HepG2 (cell line): Measurements from ENCODE around the gene LMTK2. TPM values are rescaled to one million over a fixed set of nuclear protein-coding genes. Genes with fewer than 3 reads are reported as not detected.

Experiments used
- ATAC-seq: fragments of 200-7000 bp; cut with Tn5 transposase; 3 replicates; pipeline ENCODE4 v1.9.1; 2020; ENCODE audit warnings: mild to moderate bottlenecking, moderate library complexity
- BruUV-seq: library from RNA; stranded (reverse); fragments of 400-500 nt; replicated peaks from 2 replicates; lab custom pipeline; 2021; lab: Mats Ljungman, UMichigan
- CTCF ChIA-PET: fragments of 300-600 bp; formaldehyde crosslinking; extraction: SDS; loops from one replicate; lab custom pipeline; 2021; ENCODE audit warnings: low total read pairs, inconsistent platforms, low intra/inter-chr PET ratio; lab: Yijun Ruan, JAX
- POLR2A ChIA-PET: fragments of 350-600 bp; sonication (Branson Sonifier 250); formaldehyde crosslinking; loops from one replicate; lab custom pipeline; 2020; ENCODE audit warnings: antibody characterized with exemption, inconsistent platforms; lab: Yijun Ruan, JAX
- DNase-seq: peaks from one replicate; pipeline ENCODE4 v3.0.0-alpha.2; 2015; ENCODE audit warnings: low spot score
- FAIRE-seq: peaks from 3 replicates; lab custom pipeline; 2011; peaks lifted over from hg19 to GRCh38; lab: Jason Lieb, UNC
- H2AFZ ChIP-seq: one replicate; pipeline ENCODE4 v1.6.1; 2011; ENCODE audit warnings: low read length, inconsistent platforms
- H3K27ac ChIP-seq: fragments of 300-600 bp; 3 replicates; pipeline ENCODE4 v1.8.0; 2011; ENCODE audit warnings: mixed run types, mild to moderate bottlenecking, mixed read lengths, low read length, inconsistent platforms; ENCODE audit not compliant: insufficient read depth; ENCODE audit errors: extremely low read length
- H3K27me3 ChIP-seq, 2 experiments: fragments of 200-600 bp in 1 of 2; 2 replicates in 1 of 2; 3 replicates in 1 of 2; pipeline versions ENCODE4 v1.6.0 to v1.8.0; 2011; ENCODE audit warnings: low read length in 2 of 2, mild to moderate bottlenecking in 2 of 2, moderate library complexity in 2 of 2, inconsistent platforms in 1 of 2; ENCODE audit not compliant: insufficient read depth in 2 of 2, control insufficient read depth in 1 of 2
- H3K36me3 ChIP-seq, 2 experiments: fragments of 200-600 bp in 1 of 2; replicated peaks in 1 of 2; 2 replicates in 1 of 2; 3 replicates in 1 of 2; pipeline versions ENCODE4 v1.5.1 to v1.8.0; 2011; ENCODE audit warnings: low read length in 2 of 2, inconsistent platforms in 1 of 2; ENCODE audit not compliant: insufficient read depth in 2 of 2, control insufficient read depth in 1 of 2
- H3K4me1 ChIP-seq: 2 replicates; pipeline ENCODE4 v1.5.1; 2012; ENCODE audit warnings: low read length, inconsistent platforms; ENCODE audit not compliant: insufficient read depth
- H3K4me2 ChIP-seq: 2 replicates; pipeline ENCODE4 v1.6.0; 2011; ENCODE audit warnings: low read depth, low read length, inconsistent platforms
- H3K4me3 ChIP-seq, 3 experiments: fragments of 200-600 bp in 1 of 3; sonication (generic), shearing (Covaris generic) in 1 of 3; replicated peaks in 1 of 3; 2 replicates each; pipeline ENCODE4 v1.5.1; 2011 to 2016; ENCODE audit warnings: low read length in 3 of 3, inconsistent platforms in 2 of 3, low read depth in 2 of 3, mild to moderate bottlenecking in 2 of 3, control low read depth in 1 of 3, mixed read lengths in 1 of 3; ENCODE audit not compliant: insufficient read depth in 1 of 3
- H3K79me2 ChIP-seq: one replicate; pipeline ENCODE4 v1.6.1; 2011; ENCODE audit warnings: low read length, inconsistent platforms; ENCODE audit not compliant: insufficient read depth
- H3K9ac ChIP-seq: 2 replicates; pipeline ENCODE4 v1.6.0; 2011; ENCODE audit warnings: mild to moderate bottlenecking, low read depth, low read length, inconsistent platforms; ENCODE audit not compliant: insufficient read depth
- H3K9me3 ChIP-seq: 2 replicates; pipeline ENCODE4 v1.5.1; 2012; ENCODE audit warnings: mild to moderate bottlenecking, low read length
- H4K20me1 ChIP-seq: 2 replicates; pipeline ENCODE4 v1.6.0; 2011; ENCODE audit warnings: inconsistent platforms, mild to moderate bottlenecking, low read length, moderate library complexity; ENCODE audit not compliant: insufficient read depth
- CBX1 ChIP-seq: IDR thresholded peaks from one replicate; pipeline ENCODE4 v1.6.1; 2016; ENCODE audit warnings: antibody characterized with exemption, low read depth
- EP300 ChIP-seq, 3 experiments: sonication (generic) in 1 of 3; formaldehyde crosslinking in 1 of 3; IDR thresholded peaks; 2 replicates each; pipeline versions ENCODE4 v1.5.1 to v1.6.1; 2011 to 2020; ENCODE audit warnings: low read depth in 2 of 3, low read length in 2 of 3, borderline replicate concordance in 1 of 3, improper control_type of control experiment in 1 of 3, mild to moderate bottlenecking in 1 of 3, missing genetic modification reagents in 1 of 3, moderate library complexity in 1 of 3
- HMGA1 ChIP-seq: sonication (generic); formaldehyde crosslinking; conservative IDR thresholded peaks from 2 replicates; pipeline ENCODE4 v1.4.0; 2020; ENCODE audit warnings: missing genetic modification reagents
- HNF4G ChIP-seq, 2 experiments: sonication (generic) in 1 of 2; formaldehyde crosslinking in 1 of 2; IDR thresholded peaks; 2 replicates each; pipeline versions ENCODE4 v1.4.0 to v1.6.1; 2011 to 2020; ENCODE audit warnings: borderline replicate concordance in 2 of 2, low read depth in 2 of 2, mild to moderate bottlenecking in 2 of 2, low read length in 1 of 2, missing genetic modification reagents in 1 of 2, moderate library complexity in 1 of 2
- HNRNPUL1 ChIP-seq: fragments of 200-400 bp; formaldehyde crosslinking; IDR thresholded peaks from 2 replicates; pipeline ENCODE4 v1.6.1; 2017; ENCODE audit warnings: low read depth, mild to moderate bottlenecking, low read length, moderate library complexity
- KAT7 ChIP-seq: IDR thresholded peaks from 2 replicates; pipeline ENCODE4 v1.6.1; 2018; ENCODE audit warnings: borderline replicate concordance, missing compliant biosample characterization
- NFIB ChIP-seq: sonication (generic); formaldehyde crosslinking; IDR thresholded peaks from 2 replicates; pipeline ENCODE4 v1.9.0; 2021; ENCODE audit warnings: missing genetic modification reagents, mild to moderate bottlenecking, borderline replicate concordance
- PAXIP1 ChIP-seq: sonication (generic); formaldehyde crosslinking; conservative IDR thresholded peaks from 2 replicates; pipeline ENCODE4 v1.4.0; 2020; ENCODE audit warnings: mild to moderate bottlenecking, missing genetic modification reagents, moderate library complexity
- PHF5A ChIP-seq: IDR thresholded peaks from one replicate; pipeline ENCODE4 v1.6.1; 2018; ENCODE audit warnings: low read depth, missing genetic modification reagents; ENCODE audit not compliant: unreplicated experiment
- ZNF275 ChIP-seq: sonication (generic); formaldehyde crosslinking; IDR thresholded peaks from 2 replicates; pipeline ENCODE4 v1.8.0; 2022; ENCODE audit warnings: missing genetic modification reagents, mild to moderate bottlenecking, inconsistent platforms, borderline replicate concordance
- ZNF414 ChIP-seq: sonication (generic); formaldehyde crosslinking; IDR thresholded peaks from 2 replicates; pipeline ENCODE4 v1.5.0; 2020; ENCODE audit warnings: missing genetic modification reagents
- ZNF691 ChIP-seq: sonication (generic); formaldehyde crosslinking; IDR thresholded peaks from 2 replicates; pipeline ENCODE4 v1.4.0; 2020; ENCODE audit warnings: missing genetic modification reagents, low read depth, mild to moderate bottlenecking, borderline replicate concordance
- ZNF75D ChIP-seq: sonication (generic); formaldehyde crosslinking; IDR thresholded peaks from 2 replicates; pipeline ENCODE4 v1.8.1; 2023; ENCODE audit warnings: missing genetic modification reagents, mild to moderate bottlenecking, borderline replicate concordance
- ZNF792 ChIP-seq: IDR thresholded peaks from 2 replicates; pipeline ENCODE4 v1.6.1; 2016
- ZNF879 ChIP-seq: sonication (generic); formaldehyde crosslinking; IDR thresholded peaks from 2 replicates; pipeline ENCODE4 v1.8.1; 2023; ENCODE audit warnings: missing genetic modification reagents
- ZSCAN20 ChIP-seq: sonication (generic); formaldehyde crosslinking; IDR thresholded peaks from 2 replicates; pipeline ENCODE4 v1.4.0; 2020; ENCODE audit warnings: missing genetic modification reagents, mild to moderate bottlenecking, borderline replicate concordance
- WGBS: methylation state at CpG from one replicate; pipeline ENCODE4 v1.1.6; 2017; ENCODE audit warnings: low lambda C conversion rate; 5-methylcytosine and 5-hydroxymethylcytosine counted together
- in situ Hi-C: cut with HindIII; loops from 2 replicates; pipeline ENCODE4 v1.10.0; 2017; ENCODE audit warnings: low pct_unique_long_range_greater_than_20kb; ENCODE audit not compliant: extremely low pct_ligation_motif_present
- intact Hi-C: fragments of 100-400 bp; cut with micrococcal nuclease; formaldehyde crosslinking; loops from one replicate; pipeline ENCODE4 v1.10.0; 2022; ENCODE audit not compliant: unreplicated experiment
- polyA plus RNA-seq, 8 experiments: library from polyadenylated mRNA; depleted of rRNA in 3 of 8; stranded (reverse) in 7 of 8; unstranded in 1 of 8; fragments of >200 nt; fragmentation: Illumina TruSeq in 4 of 8; extraction: Trizol in 4 of 8; gene quantifications; 2 replicates each; pipeline versions ENCODE4 v1.2.1 to v1.2.3, GENCODE V29; 2011 to 2016; ENCODE audit warnings: low read depth in 4 of 8, missing spikeins in 1 of 8, mixed read lengths in 1 of 8; ENCODE audit not compliant: insufficient read depth in 1 of 8
- total RNA-seq, 5 experiments: library from RNA; depleted of rRNA; stranded (reverse); fragments of >200 nt; fragmentation: Illumina TruSeq; extraction: Trizol; gene quantifications; 2 replicates each; pipeline ENCODE4 v1.2.3, GENCODE V29; 2016; ENCODE audit warnings: low read depth in 1 of 5

The LMTK2 gene
- total and polyA plus RNA-seq, 2 of the 13 experiments (the other 11 are each of a cell fraction or from before 2014, with no cell fraction given) = 9.5 to 11.7 TPM

- POLR2A ChIA-PET = interaction anchor here (2.4 to 6.5 kb wide), 4 partner anchors 16 to 28 kb away, joined by 10 to 54 read pairs (median 26); partner anchors contain the start of gene LMTK2
- peak overlapping the region in 2 of 3 experiments; percentile 37 to 43; a peak in 3 of 6 replicates for H3K4me3 ChIP-seq
- peak overlapping the region; percentile 74 for H3K9ac ChIP-seq
- BruUV-seq = no TSS peak
- no peaks in the 10 kb centered on the region for H3K27me3 ChIP-seq
- H3K4me2 ChIP-seq = peak overlapping the region; percentile 86
- ATAC-seq = peak; percentile 53
- peaks cover 77% of the 10 kb centered on the region for H3K79me2 ChIP-seq
- intact Hi-C loops = no loop called here
- peak; percentile 77 for FAIRE-seq
- in situ Hi-C loops = no loop called here
- H3K4me1 ChIP-seq = peaks cover 84% of the 10 kb centered on the region
- H3K27ac ChIP-seq = peak overlapping the region; percentile 91
- CTCF ChIA-PET = no interaction called here
- no peaks in the 10 kb centered on the region for H3K9me3 ChIP-seq
- no peak overlapping the region for H2AFZ ChIP-seq
- 2% methylated on average over 4 of the region's 4 CpGs for WGBS
- H3K36me3 ChIP-seq = peaks cover 7 to 17% of the 10 kb centered on the region in 2 experiments
- H4K20me1 ChIP-seq = no peaks in the 10 kb centered on the region
- peak; percentile 76 for DNase-seq
- TF ChIP-seq HMGA1 (CRISPR knock-in tag) (no peak), PAXIP1 (CRISPR knock-in tag) (peak; percentile 93), EP300 (IDR thresholded peaks at IDR 0.05; ENCODE audit: low read depth in 2 of 2, low read length in 2 of 2) (peak in 1 of 2 experiments; percentile 51; a peak in 1 of 4 replicates), EP300 (CRISPR knock-in tag; IDR thresholded peaks at IDR 0.05; ENCODE audit: borderline replicate concordance) (no peak), CBX1 (no peak), ZSCAN20 (CRISPR knock-in tag) (no peak), ZNF414 (CRISPR knock-in tag) (no peak), ZNF691 (no peak), KAT7 (CRISPR knock-in tag) (no peak), ZNF792 (CRISPR knock-in tag) (peak; percentile 74; the same call in 1 of the 2 replicates), HNRNPUL1 (no peak), ZNF879 (CRISPR knock-in tag) (no peak), PHF5A (CRISPR knock-in tag) (no peak), NFIB (CRISPR knock-in tag) (no peak), ZNF275 (CRISPR knock-in tag) (no peak), HNF4G (IDR thresholded peaks at IDR 0.05; ENCODE audit: borderline replicate concordance, low read depth, low read length) (peak; percentile 75), HNF4G (CRISPR knock-in tag; IDR thresholded peaks at IDR 0.05; ENCODE audit: borderline replicate concordance, low read depth) (no peak), ZNF75D (CRISPR knock-in tag) (no peak)
These were observed 27.1 kb downstream of the LMTK2 start for GRCh38 chr7:98133621-98134303.
